GM12874 (cell line): ENCODE data around the gene TAF8.
A peak's percentile ranks its signal among the peaks of the same experiment; 100 is the strongest.

Experiments used
- TF ChIP-seq, protein P1 (sequence below): IDR thresholded peaks from 2 replicates; pipeline ENCODE4 v1.5.1; 2011; ENCODE audit warnings: low read depth, mild to moderate bottlenecking, control low read depth, low read length, moderate library complexity; ENCODE audit not compliant: insufficient read depth

Gene TAF8

DNA sequence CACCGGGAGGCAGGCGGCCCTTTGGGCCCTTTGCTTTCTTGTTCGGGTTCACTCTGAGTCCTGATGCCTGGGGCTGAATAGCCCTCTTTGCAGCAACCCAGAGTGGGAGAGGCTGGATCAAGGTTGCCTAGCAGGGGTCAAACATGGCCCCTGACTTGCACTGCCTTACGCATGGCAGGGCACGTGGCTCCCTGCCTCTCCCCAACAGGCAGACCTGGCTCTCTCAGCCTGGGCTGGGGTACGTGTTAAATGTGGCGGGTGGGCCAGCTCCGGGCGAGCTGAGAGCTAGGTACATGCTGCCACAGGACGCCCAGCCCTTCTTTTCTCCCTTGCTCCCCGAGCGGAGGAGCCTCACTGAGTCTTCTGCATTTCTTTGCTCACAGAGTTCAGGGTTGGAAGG, 84.8 kb downstream of the TAF8 start:
- TF ChIP-seq, protein P1, sequence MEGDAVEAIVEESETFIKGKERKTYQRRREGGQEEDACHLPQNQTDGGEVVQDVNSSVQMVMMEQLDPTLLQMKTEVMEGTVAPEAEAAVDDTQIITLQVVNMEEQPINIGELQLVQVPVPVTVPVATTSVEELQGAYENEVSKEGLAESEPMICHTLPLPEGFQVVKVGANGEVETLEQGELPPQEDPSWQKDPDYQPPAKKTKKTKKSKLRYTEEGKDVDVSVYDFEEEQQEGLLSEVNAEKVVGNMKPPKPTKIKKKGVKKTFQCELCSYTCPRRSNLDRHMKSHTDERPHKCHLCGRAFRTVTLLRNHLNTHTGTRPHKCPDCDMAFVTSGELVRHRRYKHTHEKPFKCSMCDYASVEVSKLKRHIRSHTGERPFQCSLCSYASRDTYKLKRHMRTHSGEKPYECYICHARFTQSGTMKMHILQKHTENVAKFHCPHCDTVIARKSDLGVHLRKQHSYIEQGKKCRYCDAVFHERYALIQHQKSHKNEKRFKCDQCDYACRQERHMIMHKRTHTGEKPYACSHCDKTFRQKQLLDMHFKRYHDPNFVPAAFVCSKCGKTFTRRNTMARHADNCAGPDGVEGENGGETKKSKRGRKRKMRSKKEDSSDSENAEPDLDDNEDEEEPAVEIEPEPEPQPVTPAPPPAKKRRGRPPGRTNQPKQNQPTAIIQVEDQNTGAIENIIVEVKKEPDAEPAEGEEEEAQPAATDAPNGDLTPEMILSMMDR: no peak

DNA sequence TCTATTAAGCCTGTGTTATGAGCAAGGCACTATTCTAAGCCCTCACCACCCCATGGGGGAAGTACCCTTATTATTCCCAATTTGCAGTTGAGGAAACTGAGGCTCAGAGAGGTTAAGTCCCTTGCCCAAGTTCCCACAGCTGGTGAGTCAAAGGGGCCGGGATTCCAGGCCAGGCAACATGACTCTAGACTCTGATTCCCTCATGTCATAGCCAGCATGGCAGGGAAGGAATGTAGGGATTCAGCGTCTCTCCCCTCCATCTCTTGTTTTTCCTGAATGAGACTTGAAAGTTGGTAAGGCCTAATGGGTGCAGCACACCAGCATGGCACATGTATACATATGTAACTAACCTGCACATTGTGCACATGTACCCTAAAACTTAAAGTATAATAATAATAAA, 85.4 kb downstream of the TAF8 start:
- TF ChIP-seq, protein P1: no peak

DNA sequence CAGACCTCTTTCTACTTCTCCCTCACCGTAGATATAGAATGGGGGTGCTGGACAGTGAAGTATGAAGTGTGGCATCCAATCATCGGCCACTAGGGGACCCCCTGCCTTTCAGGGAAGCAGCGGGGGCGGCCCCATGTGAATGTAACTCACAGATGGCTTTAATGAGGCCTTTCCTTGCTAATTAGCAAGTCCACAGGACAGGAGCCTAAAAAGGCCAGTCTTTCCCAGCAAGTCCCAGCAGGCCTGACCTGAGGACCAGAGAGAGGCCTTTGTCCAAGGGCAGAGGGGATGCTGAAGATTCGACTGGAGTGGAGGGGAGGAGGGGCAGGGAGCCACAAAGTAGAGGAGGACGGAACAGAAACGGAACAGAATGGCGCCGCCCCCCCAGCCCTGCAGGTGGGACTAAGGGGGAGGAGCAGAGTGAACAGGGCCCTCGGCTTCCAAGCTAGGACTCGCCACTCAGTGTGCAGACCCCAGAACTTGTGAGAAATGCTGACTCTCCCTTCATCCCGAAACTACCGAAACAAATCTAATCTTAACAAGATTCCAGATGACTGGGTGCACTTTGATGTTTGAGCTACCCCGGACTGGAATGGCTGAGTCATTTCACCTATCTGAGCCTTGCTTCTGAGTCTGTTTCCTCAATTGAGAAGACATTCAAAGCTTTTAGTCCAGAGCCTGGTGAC, 86.3 kb downstream of the TAF8 start:
- TF ChIP-seq, protein P1: peak; percentile 57
